ENCODE data around the gene SULT1B1. TPM values are rescaled to one million over a fixed set of nuclear protein-coding genes. Genes with fewer than 3 reads are reported as not detected.

The SULT1B1 gene
- total RNA-seq, 1 experiment from 2014 or later: 0.04 TPM

- CTCF ChIA-PET: no interaction called here
- Mint-ChIP-seq H3K27me3 (ENCODE audit: low read depth) (no peaks in the 10 kb centered on the region), H3K27ac (no peak overlapping the region), H3K4me1 (no peaks in the 10 kb centered on the region), H3K4me3 (no peak overlapping the region), H3K9me3 (no peaks in the 10 kb centered on the region), H3K36me3 (no peaks in the 10 kb centered on the region)
- DNase-seq (ENCODE audit: low spot score): no peak
- POLR2A ChIA-PET: no interaction called here
- no peak for ATAC-seq
- TF ChIP-seq EMX1 (CRISPR knock-in tag; IDR thresholded peaks at IDR 0.05) (no peak), USF1 (CRISPR knock-in tag; IDR thresholded peaks at IDR 0.05) (no peak), ZNF671 (CRISPR knock-in tag; IDR thresholded peaks at IDR 0.05) (no peak), NR2C2 (CRISPR knock-in tag; IDR thresholded peaks at IDR 0.05) (no peak), ARID4B (CRISPR knock-in tag; IDR thresholded peaks at IDR 0.05; ENCODE audit: borderline replicate concordance) (no peak), ELF4 (CRISPR knock-in tag; IDR thresholded peaks at IDR 0.05; ENCODE audit: low read depth) (no peak), E2F5 (CRISPR knock-in tag; IDR thresholded peaks at IDR 0.05) (no peak), PRDM15 (CRISPR knock-in tag; IDR thresholded peaks at IDR 0.05) (no peak), ZNF281 (CRISPR knock-in tag; IDR thresholded peaks at IDR 0.05) (no peak)
Observed at GRCh38 chr4:69753686-69754085, 6.7 kb downstream of the SULT1B1 start.

DNA sequence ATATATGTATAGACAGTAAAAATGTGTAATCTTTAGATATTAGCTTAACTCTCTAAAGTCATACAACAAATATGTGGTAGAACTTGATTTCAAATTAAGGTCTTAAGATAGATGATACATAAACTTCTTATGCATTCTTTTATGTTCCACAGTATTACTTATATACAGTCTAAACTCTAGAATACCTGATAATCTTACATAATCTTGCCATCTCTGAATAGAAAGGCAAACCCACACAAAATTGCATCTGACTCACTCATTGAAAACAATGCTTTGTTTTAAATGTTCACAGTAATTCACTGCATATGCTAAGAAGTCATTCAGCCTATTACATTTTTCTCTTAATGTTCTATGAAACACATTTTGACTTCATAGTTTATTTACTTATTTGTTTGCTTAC, 10.1 kb downstream of the SULT1B1 start:
- H3K4me3 Mint-ChIP-seq: no peak overlapping the region
- no peak for TF ChIP-seq CREB1 (CRISPR knock-in tag; IDR thresholded peaks at IDR 0.05)
- TF ChIP-seq, protein P1, sequence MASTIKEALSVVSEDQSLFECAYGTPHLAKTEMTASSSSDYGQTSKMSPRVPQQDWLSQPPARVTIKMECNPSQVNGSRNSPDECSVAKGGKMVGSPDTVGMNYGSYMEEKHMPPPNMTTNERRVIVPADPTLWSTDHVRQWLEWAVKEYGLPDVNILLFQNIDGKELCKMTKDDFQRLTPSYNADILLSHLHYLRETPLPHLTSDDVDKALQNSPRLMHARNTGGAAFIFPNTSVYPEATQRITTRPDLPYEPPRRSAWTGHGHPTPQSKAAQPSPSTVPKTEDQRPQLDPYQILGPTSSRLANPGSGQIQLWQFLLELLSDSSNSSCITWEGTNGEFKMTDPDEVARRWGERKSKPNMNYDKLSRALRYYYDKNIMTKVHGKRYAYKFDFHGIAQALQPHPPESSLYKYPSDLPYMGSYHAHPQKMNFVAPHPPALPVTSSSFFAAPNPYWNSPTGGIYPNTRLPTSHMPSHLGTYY (CRISPR knock-in tag; IDR thresholded peaks at IDR 0.05): no peak
- TF ChIP-seq, protein P2, sequence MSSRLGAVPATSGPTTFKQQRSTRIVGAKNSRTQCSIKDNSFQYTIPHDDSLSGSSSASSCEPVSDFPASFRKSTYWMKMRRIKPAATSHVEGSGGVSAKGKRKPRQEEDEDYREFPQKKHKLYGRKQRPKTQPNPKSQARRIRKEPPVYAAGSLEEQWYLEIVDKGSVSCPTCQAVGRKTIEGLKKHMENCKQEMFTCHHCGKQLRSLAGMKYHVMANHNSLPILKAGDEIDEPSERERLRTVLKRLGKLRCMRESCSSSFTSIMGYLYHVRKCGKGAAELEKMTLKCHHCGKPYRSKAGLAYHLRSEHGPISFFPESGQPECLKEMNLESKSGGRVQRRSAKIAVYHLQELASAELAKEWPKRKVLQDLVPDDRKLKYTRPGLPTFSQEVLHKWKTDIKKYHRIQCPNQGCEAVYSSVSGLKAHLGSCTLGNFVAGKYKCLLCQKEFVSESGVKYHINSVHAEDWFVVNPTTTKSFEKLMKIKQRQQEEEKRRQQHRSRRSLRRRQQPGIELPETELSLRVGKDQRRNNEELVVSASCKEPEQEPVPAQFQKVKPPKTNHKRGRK (CRISPR knock-in tag; IDR thresholded peaks at IDR 0.05; ENCODE audit: borderline replicate concordance): no peak
- no peak for TF ChIP-seq MYBL2 (CRISPR knock-in tag; IDR thresholded peaks at IDR 0.05)
- no peak for TF ChIP-seq ZNF532 (CRISPR knock-in tag; IDR thresholded peaks at IDR 0.05; ENCODE audit: borderline replicate concordance)
- no peak for TF ChIP-seq PRRX2 (CRISPR knock-in tag; IDR thresholded peaks at IDR 0.05)

More for the DNA sequence above, 10.1 kb downstream of the SULT1B1 start:
- Mint-ChIP-seq H3K27ac (no peak overlapping the region), H3K36me3 (no peaks in the 10 kb centered on the region), H3K4me1 (no peaks in the 10 kb centered on the region), H3K9me3 (no peaks in the 10 kb centered on the region), H3K27me3 (ENCODE audit: low read depth) (no peaks in the 10 kb centered on the region)
- DNase-seq (ENCODE audit: low spot score): no peak
- ChIA-PET POLR2A (no interaction called here), CTCF (no interaction called here)
- no peak for ATAC-seq

All from WTC11 (cell line).